ENCODE measurements around the gene NAGPA. TPM values are rescaled to one million over a fixed set of nuclear protein-coding genes. Genes with fewer than 3 reads are reported as not detected.

Gene NAGPA
- polyA plus RNA-seq, 1 donor (not counting 4 experiments of a cell fraction or from before 2014, with no cell fraction given): 5.0 TPM

- no peaks in the 10 kb centered on the region for H3K4me1 ChIP-seq (ENCODE audit: control insufficient read depth, extremely low read depth, insufficient read depth, low read length)
- H3K79me2 ChIP-seq (ENCODE audit: control insufficient read depth, insufficient read depth, low read length): no peaks in the 10 kb centered on the region
- H3K27ac ChIP-seq (ENCODE audit: control insufficient read depth, insufficient read depth, low read length): no peak overlapping the region
- no peaks in the 10 kb centered on the region for H4K20me1 ChIP-seq (ENCODE audit: control insufficient read depth, extremely low read depth, insufficient read depth, low read length)
- no peaks in the 10 kb centered on the region for H3K36me3 ChIP-seq (ENCODE audit: control insufficient read depth in 2 of 2, extremely low read depth in 1 of 2, insufficient read depth in 2 of 2, low read length in 2 of 2)
- H3K4me3 ChIP-seq (ENCODE audit: control insufficient read depth in 2 of 3, extremely low read depth in 1 of 3, insufficient read depth in 2 of 3, low read depth in 1 of 3, low read length in 3 of 3): no peak overlapping the region
- dilution Hi-C loops (cut with MboI; ENCODE audit: extremely low pct_ligation_motif_present, low sequenced_read_pairs): no loop called here
- H3K27me3 ChIP-seq (ENCODE audit: control insufficient read depth, extremely low read depth, insufficient read depth, low read length): peaks cover 5% of the 10 kb centered on the region
- FAIRE-seq (no peak), DNase-seq (ENCODE audit: low read depth, low spot score) (no peak)
- no peak overlapping the region for H3K9ac ChIP-seq (ENCODE audit: control insufficient read depth, extremely low read depth, insufficient read depth, low read length)
- no peak overlapping the region for H2AFZ ChIP-seq (ENCODE audit: control insufficient read depth, low read length)
- H3K9me1 ChIP-seq (ENCODE audit: control insufficient read depth, extremely low read depth, insufficient read depth, low read length): no peaks in the 10 kb centered on the region
- TF ChIP-seq, protein P1, sequence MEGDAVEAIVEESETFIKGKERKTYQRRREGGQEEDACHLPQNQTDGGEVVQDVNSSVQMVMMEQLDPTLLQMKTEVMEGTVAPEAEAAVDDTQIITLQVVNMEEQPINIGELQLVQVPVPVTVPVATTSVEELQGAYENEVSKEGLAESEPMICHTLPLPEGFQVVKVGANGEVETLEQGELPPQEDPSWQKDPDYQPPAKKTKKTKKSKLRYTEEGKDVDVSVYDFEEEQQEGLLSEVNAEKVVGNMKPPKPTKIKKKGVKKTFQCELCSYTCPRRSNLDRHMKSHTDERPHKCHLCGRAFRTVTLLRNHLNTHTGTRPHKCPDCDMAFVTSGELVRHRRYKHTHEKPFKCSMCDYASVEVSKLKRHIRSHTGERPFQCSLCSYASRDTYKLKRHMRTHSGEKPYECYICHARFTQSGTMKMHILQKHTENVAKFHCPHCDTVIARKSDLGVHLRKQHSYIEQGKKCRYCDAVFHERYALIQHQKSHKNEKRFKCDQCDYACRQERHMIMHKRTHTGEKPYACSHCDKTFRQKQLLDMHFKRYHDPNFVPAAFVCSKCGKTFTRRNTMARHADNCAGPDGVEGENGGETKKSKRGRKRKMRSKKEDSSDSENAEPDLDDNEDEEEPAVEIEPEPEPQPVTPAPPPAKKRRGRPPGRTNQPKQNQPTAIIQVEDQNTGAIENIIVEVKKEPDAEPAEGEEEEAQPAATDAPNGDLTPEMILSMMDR (optimal IDR thresholded peaks at IDR 0.05 in 1 of 3, IDR thresholded peaks at IDR 0.05 in 1 of 3, conservative IDR thresholded peaks at IDR 0.05 in 1 of 3; ENCODE audit: extremely low read depth in 1 of 3, insufficient read depth in 2 of 3, low read length in 3 of 3): no peak
- no peak for TF ChIP-seq EZH2 (IDR thresholded peaks at IDR 0.05; ENCODE audit: low read length)
- no peak overlapping the region for H3K4me2 ChIP-seq (ENCODE audit: control insufficient read depth, extremely low read depth, insufficient read depth, low read depth, low read length)
- H3K9me3 ChIP-seq (ENCODE audit: control insufficient read depth, low read depth, low read length): no peaks in the 10 kb centered on the region
Measured at GRCh38 chr16:5065326-5065725, 31.6 kb upstream of the NAGPA start.

DNA sequence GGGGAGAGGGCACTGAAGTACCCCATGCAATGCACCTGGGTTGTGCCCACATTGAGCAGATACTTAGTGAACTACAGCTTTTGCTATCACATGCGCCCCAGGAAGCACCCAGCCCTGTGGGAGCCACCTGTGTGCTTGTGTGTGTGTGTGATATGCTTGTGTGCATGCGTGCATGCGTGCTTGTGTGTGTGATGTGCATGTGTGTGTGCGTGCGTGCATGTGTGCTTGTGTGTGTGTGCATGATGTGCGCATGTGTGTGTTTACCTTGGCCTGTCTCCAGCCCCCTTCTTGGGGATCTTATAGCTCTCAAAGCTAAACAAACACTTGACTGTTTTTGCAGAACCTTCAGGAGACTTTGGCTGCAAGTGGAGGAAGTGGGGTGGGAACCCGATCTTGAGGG lies 31.2 kb upstream of the NAGPA start:
- H3K4me2 ChIP-seq (ENCODE audit: control insufficient read depth, extremely low read depth, insufficient read depth, low read depth, low read length): no peak overlapping the region
- H2AFZ ChIP-seq (ENCODE audit: control insufficient read depth, low read length): no peak overlapping the region
- no peaks in the 10 kb centered on the region for H3K9me3 ChIP-seq (ENCODE audit: control insufficient read depth, low read depth, low read length)
- no peaks in the 10 kb centered on the region for H3K79me2 ChIP-seq (ENCODE audit: control insufficient read depth, insufficient read depth, low read length)
- H3K9ac ChIP-seq (ENCODE audit: control insufficient read depth, extremely low read depth, insufficient read depth, low read length): no peak overlapping the region
- dilution Hi-C loops (cut with MboI; ENCODE audit: extremely low pct_ligation_motif_present, low sequenced_read_pairs): no loop called here
- no peaks in the 10 kb centered on the region for H3K9me1 ChIP-seq (ENCODE audit: control insufficient read depth, extremely low read depth, insufficient read depth, low read length)
- TF ChIP-seq, protein P1 (optimal IDR thresholded peaks at IDR 0.05 in 1 of 3, IDR thresholded peaks at IDR 0.05 in 1 of 3, conservative IDR thresholded peaks at IDR 0.05 in 1 of 3; ENCODE audit: extremely low read depth in 1 of 3, insufficient read depth in 2 of 3, low read length in 3 of 3): no peak
- no peak for TF ChIP-seq EZH2 (IDR thresholded peaks at IDR 0.05; ENCODE audit: low read length)
- peaks cover 5% of the 10 kb centered on the region for H3K27me3 ChIP-seq (ENCODE audit: control insufficient read depth, extremely low read depth, insufficient read depth, low read length)
- DNase-seq (ENCODE audit: low read depth, low spot score) (no peak), FAIRE-seq (no peak)
- no peak overlapping the region for H3K27ac ChIP-seq (ENCODE audit: control insufficient read depth, insufficient read depth, low read length)
- no peak overlapping the region for H3K4me3 ChIP-seq (ENCODE audit: control insufficient read depth in 2 of 3, extremely low read depth in 1 of 3, insufficient read depth in 2 of 3, low read depth in 1 of 3, low read length in 3 of 3)
- H3K36me3 ChIP-seq (ENCODE audit: control insufficient read depth in 2 of 2, extremely low read depth in 1 of 2, insufficient read depth in 2 of 2, low read length in 2 of 2): no peaks in the 10 kb centered on the region
- H4K20me1 ChIP-seq (ENCODE audit: control insufficient read depth, extremely low read depth, insufficient read depth, low read length): no peaks in the 10 kb centered on the region
- H3K4me1 ChIP-seq (ENCODE audit: control insufficient read depth, extremely low read depth, insufficient read depth, low read length): no peaks in the 10 kb centered on the region

All from keratinocyte (primary cell).